Hepatocyte (in vitro differentiated cells): ENCODE data around the gene HRC.

Experiments used
- EZH2 ChIP-seq: fragments of 200-600 bp; sonication (generic); IDR thresholded peaks from 2 replicates; pipeline ENCODE4 v1.6.1; 2016; ENCODE audit warnings: antibody characterized with exemption, mild to moderate bottlenecking, borderline replicate concordance
- TF ChIP-seq, protein P1 (sequence below): fragments of 200-600 bp; sonication (generic); IDR thresholded peaks from 2 replicates; pipeline ENCODE4 v1.5.1; 2016; ENCODE audit warnings: antibody characterized with exemption, mild to moderate bottlenecking; ENCODE audit not compliant: poor library complexity

DNA sequence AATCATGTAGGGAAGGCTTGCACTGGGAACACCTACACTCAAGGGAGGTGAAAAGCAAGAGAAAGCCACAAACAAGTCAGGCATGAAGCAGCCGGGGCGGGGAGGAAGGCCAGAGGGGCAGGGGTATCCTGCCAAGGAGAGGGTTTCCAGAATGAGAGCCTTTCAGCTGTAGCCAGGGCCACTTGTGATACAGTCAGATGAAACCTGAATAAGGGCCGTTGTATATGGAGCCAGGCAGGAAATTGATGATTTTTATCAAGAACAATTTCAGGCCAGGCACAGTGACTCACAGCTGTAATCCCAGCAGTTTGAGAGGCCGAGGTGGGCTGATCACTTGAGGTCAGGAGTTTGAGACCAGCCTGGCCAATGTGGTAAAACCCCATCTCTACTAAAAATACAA lies 6.8 kb upstream of the HRC start:
- TF ChIP-seq, protein P1, sequence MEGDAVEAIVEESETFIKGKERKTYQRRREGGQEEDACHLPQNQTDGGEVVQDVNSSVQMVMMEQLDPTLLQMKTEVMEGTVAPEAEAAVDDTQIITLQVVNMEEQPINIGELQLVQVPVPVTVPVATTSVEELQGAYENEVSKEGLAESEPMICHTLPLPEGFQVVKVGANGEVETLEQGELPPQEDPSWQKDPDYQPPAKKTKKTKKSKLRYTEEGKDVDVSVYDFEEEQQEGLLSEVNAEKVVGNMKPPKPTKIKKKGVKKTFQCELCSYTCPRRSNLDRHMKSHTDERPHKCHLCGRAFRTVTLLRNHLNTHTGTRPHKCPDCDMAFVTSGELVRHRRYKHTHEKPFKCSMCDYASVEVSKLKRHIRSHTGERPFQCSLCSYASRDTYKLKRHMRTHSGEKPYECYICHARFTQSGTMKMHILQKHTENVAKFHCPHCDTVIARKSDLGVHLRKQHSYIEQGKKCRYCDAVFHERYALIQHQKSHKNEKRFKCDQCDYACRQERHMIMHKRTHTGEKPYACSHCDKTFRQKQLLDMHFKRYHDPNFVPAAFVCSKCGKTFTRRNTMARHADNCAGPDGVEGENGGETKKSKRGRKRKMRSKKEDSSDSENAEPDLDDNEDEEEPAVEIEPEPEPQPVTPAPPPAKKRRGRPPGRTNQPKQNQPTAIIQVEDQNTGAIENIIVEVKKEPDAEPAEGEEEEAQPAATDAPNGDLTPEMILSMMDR, result no peak
- TF ChIP-seq EZH2, result no peak
